Non-pigmented ciliary epithelial cell (primary cell): Measurements from ENCODE around the gene CCDC158.
"Not testable (repeated sequence)": the region's sequence is repeated elsewhere in the genome, so short reads cannot be mapped to it uniquely, and the experiment has no call there.

Experiments used
- DNase-seq: peaks from one replicate; pipeline ENCODE4 v3.0.0-alpha.2; 2010; ENCODE audit warnings: low read depth

CCDC158 gene

GRCh38 chr4:76311896-76312331 lies 109.0 kb downstream of the CCDC158 start:
- no peak for DNase-seq

- no peak for DNase-seq
Observed at GRCh38 chr4:76310683-76311082, 110.3 kb downstream of the CCDC158 start.

- no peak for DNase-seq
Observed at GRCh38 chr4:76309939-76310550, 110.9 kb downstream of the CCDC158 start.

GRCh38 chr4:76308548-76308947 lies 112.4 kb downstream of the CCDC158 start:
- no peak for DNase-seq

- DNase-seq, result no peak
Observed at GRCh38 chr4:76307660-76308014, 113.3 kb downstream of the CCDC158 start.

GRCh38 chr4:76306882-76307659 lies 113.9 kb downstream of the CCDC158 start:
- peak; percentile 6 for DNase-seq

GRCh38 chr4:76305971-76306881 lies 114.7 kb downstream of the CCDC158 start, which contains the start of gene STBD1:
TSS of gene STBD1 (plus strand) at chr4:76306733. CDS start at chr4:76306770, 37 bp downstream.
- DNase-seq, result peak; percentile 15

GRCh38 chr4:76305033-76305687 lies 115.8 kb downstream of the CCDC158 start:
- DNase-seq, result no peak

GRCh38 chr4:76302826-76303438 lies 118.0 kb downstream of the CCDC158 start:
- no peak for DNase-seq

GRCh38 chr4:76301775-76302162 lies 119.2 kb downstream of the CCDC158 start:
- no peak for DNase-seq

- peak; percentile 73 for DNase-seq
Observed at GRCh38 chr4:76301068-76301774, 119.7 kb downstream of the CCDC158 start.

GRCh38 chr4:76300012-76300411 lies 120.9 kb downstream of the CCDC158 start:
- no peak for DNase-seq

GRCh38 chr4:76298227-76298626 lies 122.7 kb downstream of the CCDC158 start:
- DNase-seq, result no peak

GRCh38 chr4:76296286-76296820 lies 124.6 kb downstream of the CCDC158 start:
- DNase-seq, result no peak

- DNase-seq, result no peak
Observed at GRCh38 chr4:76293772-76294171, 127.2 kb downstream of the CCDC158 start.

GRCh38 chr4:76292730-76293129 lies 128.2 kb downstream of the CCDC158 start:
- no peak for DNase-seq

- DNase-seq, result not testable (repeated sequence)
Observed at GRCh38 chr4:76287811-76288210, 133.1 kb downstream of the CCDC158 start.

GRCh38 chr4:76283900-76284299 lies 137.0 kb downstream of the CCDC158 start:
- DNase-seq, result no peak

- DNase-seq, result no peak
Observed at GRCh38 chr4:76282941-76283689, 137.8 kb downstream of the CCDC158 start.

- DNase-seq, result not testable (repeated sequence)
Observed at GRCh38 chr4:76281594-76281993, 139.3 kb downstream of the CCDC158 start.
